GM23338 (cell line): ENCODE data around the gene TOMM70. TPM values are rescaled to one million over a fixed set of nuclear protein-coding genes. Genes with fewer than 3 reads are reported as not detected.

Source experiments
- ATAC-seq: fragments of 200-7000 bp; cut with Tn5 transposase; 3 replicates; pipeline ENCODE4 v1.9.1; 2020
- DNase-seq: peaks from one replicate; pipeline ENCODE4 v3.0.0-alpha.2; 2015; ENCODE audit warnings: low spot score
- H2AFZ ChIP-seq: fragments of 200-600 bp; sonication (generic); 2 replicates; pipeline ENCODE4 v1.8.0; 2016; ENCODE audit warnings: antibody characterized with exemption, mild to moderate bottlenecking, moderate library complexity
- H3F3A ChIP-seq: fragments of 200-600 bp; sonication (generic); replicated peaks from 2 replicates; pipeline ENCODE4 v1.8.0; 2017; ENCODE audit warnings: antibody characterized with exemption, mixed run types, low read depth
- H3K27ac ChIP-seq: fragments of 200-600 bp; sonication (generic); 2 replicates; pipeline ENCODE4 v1.6.1; 2016; ENCODE audit warnings: low read depth
- H3K27me3 ChIP-seq: fragments of 200-600 bp; sonication (generic); 2 replicates; pipeline ENCODE4 v1.8.0; 2016; ENCODE audit warnings: mild to moderate bottlenecking, mixed run types, moderate library complexity; ENCODE audit not compliant: insufficient read depth
- H3K36me3 ChIP-seq: fragments of 200-600 bp; sonication (generic); 2 replicates; pipeline ENCODE4 v1.8.0; 2016; ENCODE audit warnings: mild to moderate bottlenecking; ENCODE audit not compliant: insufficient read depth
- H3K4me1 ChIP-seq: fragments of 200-600 bp; sonication (generic); 2 replicates; pipeline ENCODE4 v1.8.0; 2016; ENCODE audit warnings: mild to moderate bottlenecking, moderate library complexity; ENCODE audit not compliant: insufficient read depth
- H3K4me2 ChIP-seq: fragments of 200-600 bp; sonication (generic); 2 replicates; pipeline ENCODE4 v1.7.1; 2017; ENCODE audit warnings: mixed run types
- H3K4me3 ChIP-seq: fragments of 200-600 bp; sonication (generic); 2 replicates; pipeline ENCODE4 v1.6.1; 2016; ENCODE audit warnings: mixed run types
- H3K79me2 ChIP-seq: fragments of 200-600 bp; sonication (generic); replicated peaks from 2 replicates; pipeline ENCODE4 v1.8.0; 2017; ENCODE audit warnings: mild to moderate bottlenecking; ENCODE audit not compliant: insufficient read depth
- H3K9me2 ChIP-seq: fragments of 200-600 bp; sonication (generic); 2 replicates; pipeline ENCODE4 v1.8.0; 2017; ENCODE audit not compliant: insufficient read depth
- H4K20me1 ChIP-seq: fragments of 200-600 bp; sonication (generic); replicated peaks from 2 replicates; pipeline ENCODE4 v1.8.0; 2017; ENCODE audit warnings: mild to moderate bottlenecking; ENCODE audit not compliant: insufficient read depth
- H3K27ac Mint-ChIP-seq: 2 replicates; pipeline ENCODE4 v1.8.0; 2020; ENCODE audit warnings: inconsistent platforms, mild to moderate bottlenecking, moderate library complexity, mixed read lengths
- H3K27me3 Mint-ChIP-seq: 3 replicates; pipeline ENCODE4 v1.8.0; 2022; ENCODE audit warnings: low read depth, mild to moderate bottlenecking, moderate library complexity, mixed read lengths, inconsistent platforms; ENCODE audit not compliant: insufficient read depth, poor library complexity
- H3K36me3 Mint-ChIP-seq: 3 replicates; pipeline ENCODE4 v1.8.0; 2021; ENCODE audit warnings: low read depth, mild to moderate bottlenecking, inconsistent platforms, moderate library complexity, mixed read lengths
- H3K4me1 Mint-ChIP-seq: 3 replicates; pipeline ENCODE4 v1.8.0; 2020; ENCODE audit warnings: mild to moderate bottlenecking, inconsistent platforms, mixed read lengths
- H3K4me3 Mint-ChIP-seq: 3 replicates; pipeline ENCODE4 v1.8.0; 2021; ENCODE audit warnings: moderate library complexity, mild to moderate bottlenecking, inconsistent platforms, mixed read lengths
- H3K9me3 Mint-ChIP-seq: 3 replicates; pipeline ENCODE4 v1.8.0; 2020; ENCODE audit warnings: moderate library complexity, mild to moderate bottlenecking, inconsistent platforms, mixed read lengths
- CREB1 ChIP-seq: fragments of 250-450 bp; sonication (Bioruptor Pico); IDR thresholded peaks from 2 replicates; pipeline ENCODE4 v1.5.0; 2020; ENCODE audit warnings: low read depth, mild to moderate bottlenecking, moderate library complexity
- EZH2 ChIP-seq: fragments of 200-600 bp; sonication (generic); IDR thresholded peaks from one replicate; pipeline ENCODE4 v1.8.0; 2017; ENCODE audit warnings: antibody characterized with exemption, mild to moderate bottlenecking, low read depth; ENCODE audit not compliant: unreplicated experiment
- EZH2phosphoT487 ChIP-seq: fragments of 200-600 bp; sonication (generic); IDR thresholded peaks from one replicate; pipeline ENCODE4 v1.8.1; 2018; ENCODE audit warnings: antibody characterized with exemption; ENCODE audit not compliant: unreplicated experiment
- JUNB ChIP-seq: IDR thresholded peaks from one replicate; pipeline ENCODE4 v1.6.1; 2016; ENCODE audit warnings: antibody characterized with exemption; ENCODE audit not compliant: unreplicated experiment
- NANOG ChIP-seq: IDR thresholded peaks from 2 replicates; pipeline ENCODE4 v1.6.1; 2016; ENCODE audit warnings: antibody characterized with exemption, borderline replicate concordance
- POLR2AphosphoS5 ChIP-seq: IDR thresholded peaks from 2 replicates; pipeline ENCODE4 v1.6.1; 2016; ENCODE audit warnings: antibody characterized with exemption, low read depth
- STAT1 ChIP-seq: IDR thresholded peaks from one replicate; pipeline ENCODE4 v1.6.1; 2016; ENCODE audit warnings: antibody characterized with exemption; ENCODE audit not compliant: unreplicated experiment
- ZNF114 ChIP-seq: fragments of 250-450 bp; sonication (Bioruptor Pico); IDR thresholded peaks from 2 replicates; pipeline ENCODE4 v1.5.0; 2020; ENCODE audit warnings: mild to moderate bottlenecking, moderate library complexity
- ZNF331 ChIP-seq: fragments of 250-450 bp; sonication (Bioruptor Pico); IDR thresholded peaks from 2 replicates; pipeline ENCODE4 v1.5.0; 2020; ENCODE audit warnings: low read depth, mild to moderate bottlenecking, moderate library complexity
- polyA plus RNA-seq: library from polyadenylated mRNA; unstranded; fragments of >200 nt; fragmentation: Nextera tagmentation; extraction: Ambion mirVana; gene quantifications from 2 replicates; pipeline ENCODE4 v1.2.1, GENCODE V29; 2016
- total RNA-seq: library from RNA; depleted of rRNA; stranded (reverse); fragments of >200 nt; shearing (Covaris generic); gene quantifications from 2 replicates; pipeline ENCODE4 v1.2.3, GENCODE V29; 2014
- TF ChIP-seq, protein P1 (sequence below), 2 experiments: fragments of 200-600 bp in 1 of 2; sonication (generic) in 1 of 2; conservative IDR thresholded peaks; 2 replicates each; pipeline versions ENCODE4 v1.5.1 to v1.6.1; 2016 to 2017; ENCODE audit warnings: antibody characterized with exemption in 2 of 2, low read depth in 2 of 2, mild to moderate bottlenecking in 2 of 2, moderate library complexity in 1 of 2
- TF ChIP-seq, protein P2 (sequence below): IDR thresholded peaks from one replicate; pipeline ENCODE4 v1.6.1; 2018; ENCODE audit warnings: antibody characterized with exemption; ENCODE audit not compliant: unreplicated experiment
- TF ChIP-seq, protein P3 (sequence below): IDR thresholded peaks from 2 replicates; pipeline ENCODE4 v1.6.1; 2016; ENCODE audit warnings: antibody characterized with exemption
- TF ChIP-seq, protein P4 (sequence below): fragments of 250-450 bp; sonication (Bioruptor Pico); IDR thresholded peaks from 2 replicates; pipeline ENCODE4 v1.5.0; 2020; ENCODE audit warnings: mild to moderate bottlenecking, moderate library complexity

The TOMM70 gene
- total and polyA plus RNA-seq, 2 experiments from 2014 or later = 29.5 to 66.8 TPM

DNA sequence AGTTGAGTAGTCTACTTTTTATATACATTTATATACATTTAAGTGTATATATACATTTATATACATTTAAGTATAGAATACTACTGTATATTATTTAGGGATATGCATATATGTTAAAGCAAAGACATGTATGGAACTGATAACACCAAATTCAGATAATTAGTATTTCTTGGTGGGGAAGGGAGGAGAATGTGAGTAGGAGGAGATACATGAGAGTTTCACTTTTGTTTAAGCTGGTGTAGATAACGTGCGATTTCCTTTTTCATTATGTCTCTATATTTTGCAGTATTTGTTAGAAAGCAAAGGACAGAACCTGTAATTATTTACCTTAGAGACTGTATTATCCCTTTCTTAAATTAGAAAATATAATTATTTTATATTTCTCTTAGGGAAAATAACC, 83.0 kb downstream of the TOMM70 start:
- Mint-ChIP-seq H3K36me3 (no peaks in the 10 kb centered on the region), H3K4me3 (no peak overlapping the region), H3K27ac (no peak overlapping the region), H3K4me1 (no peaks in the 10 kb centered on the region), H3K27me3 (peaks cover 1% of the 10 kb centered on the region), H3K9me3 (no peaks in the 10 kb centered on the region)
- no peaks in the 10 kb centered on the region for H4K20me1 ChIP-seq
- H3K36me3 ChIP-seq = no peaks in the 10 kb centered on the region
- ATAC-seq (no peak), DNase-seq (no peak)
- no peaks in the 10 kb centered on the region for H3K27me3 ChIP-seq
- H3K79me2 ChIP-seq = no peaks in the 10 kb centered on the region
- no peaks in the 10 kb centered on the region for H3F3A ChIP-seq
- H3K9me2 ChIP-seq = no peaks in the 10 kb centered on the region
- no peak overlapping the region for H3K27ac ChIP-seq
- TF ChIP-seq, protein P1, sequence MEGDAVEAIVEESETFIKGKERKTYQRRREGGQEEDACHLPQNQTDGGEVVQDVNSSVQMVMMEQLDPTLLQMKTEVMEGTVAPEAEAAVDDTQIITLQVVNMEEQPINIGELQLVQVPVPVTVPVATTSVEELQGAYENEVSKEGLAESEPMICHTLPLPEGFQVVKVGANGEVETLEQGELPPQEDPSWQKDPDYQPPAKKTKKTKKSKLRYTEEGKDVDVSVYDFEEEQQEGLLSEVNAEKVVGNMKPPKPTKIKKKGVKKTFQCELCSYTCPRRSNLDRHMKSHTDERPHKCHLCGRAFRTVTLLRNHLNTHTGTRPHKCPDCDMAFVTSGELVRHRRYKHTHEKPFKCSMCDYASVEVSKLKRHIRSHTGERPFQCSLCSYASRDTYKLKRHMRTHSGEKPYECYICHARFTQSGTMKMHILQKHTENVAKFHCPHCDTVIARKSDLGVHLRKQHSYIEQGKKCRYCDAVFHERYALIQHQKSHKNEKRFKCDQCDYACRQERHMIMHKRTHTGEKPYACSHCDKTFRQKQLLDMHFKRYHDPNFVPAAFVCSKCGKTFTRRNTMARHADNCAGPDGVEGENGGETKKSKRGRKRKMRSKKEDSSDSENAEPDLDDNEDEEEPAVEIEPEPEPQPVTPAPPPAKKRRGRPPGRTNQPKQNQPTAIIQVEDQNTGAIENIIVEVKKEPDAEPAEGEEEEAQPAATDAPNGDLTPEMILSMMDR (conservative IDR thresholded peaks at IDR 0.05; ENCODE audit: low read depth in 2 of 2) = no peak
- TF ChIP-seq NANOG = no peak
- TF ChIP-seq, protein P2, sequence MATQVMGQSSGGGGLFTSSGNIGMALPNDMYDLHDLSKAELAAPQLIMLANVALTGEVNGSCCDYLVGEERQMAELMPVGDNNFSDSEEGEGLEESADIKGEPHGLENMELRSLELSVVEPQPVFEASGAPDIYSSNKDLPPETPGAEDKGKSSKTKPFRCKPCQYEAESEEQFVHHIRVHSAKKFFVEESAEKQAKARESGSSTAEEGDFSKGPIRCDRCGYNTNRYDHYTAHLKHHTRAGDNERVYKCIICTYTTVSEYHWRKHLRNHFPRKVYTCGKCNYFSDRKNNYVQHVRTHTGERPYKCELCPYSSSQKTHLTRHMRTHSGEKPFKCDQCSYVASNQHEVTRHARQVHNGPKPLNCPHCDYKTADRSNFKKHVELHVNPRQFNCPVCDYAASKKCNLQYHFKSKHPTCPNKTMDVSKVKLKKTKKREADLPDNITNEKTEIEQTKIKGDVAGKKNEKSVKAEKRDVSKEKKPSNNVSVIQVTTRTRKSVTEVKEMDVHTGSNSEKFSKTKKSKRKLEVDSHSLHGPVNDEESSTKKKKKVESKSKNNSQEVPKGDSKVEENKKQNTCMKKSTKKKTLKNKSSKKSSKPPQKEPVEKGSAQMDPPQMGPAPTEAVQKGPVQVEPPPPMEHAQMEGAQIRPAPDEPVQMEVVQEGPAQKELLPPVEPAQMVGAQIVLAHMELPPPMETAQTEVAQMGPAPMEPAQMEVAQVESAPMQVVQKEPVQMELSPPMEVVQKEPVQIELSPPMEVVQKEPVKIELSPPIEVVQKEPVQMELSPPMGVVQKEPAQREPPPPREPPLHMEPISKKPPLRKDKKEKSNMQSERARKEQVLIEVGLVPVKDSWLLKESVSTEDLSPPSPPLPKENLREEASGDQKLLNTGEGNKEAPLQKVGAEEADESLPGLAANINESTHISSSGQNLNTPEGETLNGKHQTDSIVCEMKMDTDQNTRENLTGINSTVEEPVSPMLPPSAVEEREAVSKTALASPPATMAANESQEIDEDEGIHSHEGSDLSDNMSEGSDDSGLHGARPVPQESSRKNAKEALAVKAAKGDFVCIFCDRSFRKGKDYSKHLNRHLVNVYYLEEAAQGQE = no peak
- no peak for TF ChIP-seq STAT1
- no peak for TF ChIP-seq EZH2
- no peak for TF ChIP-seq POLR2AphosphoS5
- TF ChIP-seq, protein P3, sequence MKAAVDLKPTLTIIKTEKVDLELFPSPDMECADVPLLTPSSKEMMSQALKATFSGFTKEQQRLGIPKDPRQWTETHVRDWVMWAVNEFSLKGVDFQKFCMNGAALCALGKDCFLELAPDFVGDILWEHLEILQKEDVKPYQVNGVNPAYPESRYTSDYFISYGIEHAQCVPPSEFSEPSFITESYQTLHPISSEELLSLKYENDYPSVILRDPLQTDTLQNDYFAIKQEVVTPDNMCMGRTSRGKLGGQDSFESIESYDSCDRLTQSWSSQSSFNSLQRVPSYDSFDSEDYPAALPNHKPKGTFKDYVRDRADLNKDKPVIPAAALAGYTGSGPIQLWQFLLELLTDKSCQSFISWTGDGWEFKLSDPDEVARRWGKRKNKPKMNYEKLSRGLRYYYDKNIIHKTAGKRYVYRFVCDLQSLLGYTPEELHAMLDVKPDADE = no peak
- TF ChIP-seq EZH2phosphoT487 = no peak
- no peak for TF ChIP-seq JUNB
- TF ChIP-seq ZNF114 (CRISPR knock-in tag) = no peak
- no peak for TF ChIP-seq CREB1 (CRISPR knock-in tag)
- TF ChIP-seq ZNF331 (CRISPR knock-in tag) = no peak
- TF ChIP-seq, protein P4, sequence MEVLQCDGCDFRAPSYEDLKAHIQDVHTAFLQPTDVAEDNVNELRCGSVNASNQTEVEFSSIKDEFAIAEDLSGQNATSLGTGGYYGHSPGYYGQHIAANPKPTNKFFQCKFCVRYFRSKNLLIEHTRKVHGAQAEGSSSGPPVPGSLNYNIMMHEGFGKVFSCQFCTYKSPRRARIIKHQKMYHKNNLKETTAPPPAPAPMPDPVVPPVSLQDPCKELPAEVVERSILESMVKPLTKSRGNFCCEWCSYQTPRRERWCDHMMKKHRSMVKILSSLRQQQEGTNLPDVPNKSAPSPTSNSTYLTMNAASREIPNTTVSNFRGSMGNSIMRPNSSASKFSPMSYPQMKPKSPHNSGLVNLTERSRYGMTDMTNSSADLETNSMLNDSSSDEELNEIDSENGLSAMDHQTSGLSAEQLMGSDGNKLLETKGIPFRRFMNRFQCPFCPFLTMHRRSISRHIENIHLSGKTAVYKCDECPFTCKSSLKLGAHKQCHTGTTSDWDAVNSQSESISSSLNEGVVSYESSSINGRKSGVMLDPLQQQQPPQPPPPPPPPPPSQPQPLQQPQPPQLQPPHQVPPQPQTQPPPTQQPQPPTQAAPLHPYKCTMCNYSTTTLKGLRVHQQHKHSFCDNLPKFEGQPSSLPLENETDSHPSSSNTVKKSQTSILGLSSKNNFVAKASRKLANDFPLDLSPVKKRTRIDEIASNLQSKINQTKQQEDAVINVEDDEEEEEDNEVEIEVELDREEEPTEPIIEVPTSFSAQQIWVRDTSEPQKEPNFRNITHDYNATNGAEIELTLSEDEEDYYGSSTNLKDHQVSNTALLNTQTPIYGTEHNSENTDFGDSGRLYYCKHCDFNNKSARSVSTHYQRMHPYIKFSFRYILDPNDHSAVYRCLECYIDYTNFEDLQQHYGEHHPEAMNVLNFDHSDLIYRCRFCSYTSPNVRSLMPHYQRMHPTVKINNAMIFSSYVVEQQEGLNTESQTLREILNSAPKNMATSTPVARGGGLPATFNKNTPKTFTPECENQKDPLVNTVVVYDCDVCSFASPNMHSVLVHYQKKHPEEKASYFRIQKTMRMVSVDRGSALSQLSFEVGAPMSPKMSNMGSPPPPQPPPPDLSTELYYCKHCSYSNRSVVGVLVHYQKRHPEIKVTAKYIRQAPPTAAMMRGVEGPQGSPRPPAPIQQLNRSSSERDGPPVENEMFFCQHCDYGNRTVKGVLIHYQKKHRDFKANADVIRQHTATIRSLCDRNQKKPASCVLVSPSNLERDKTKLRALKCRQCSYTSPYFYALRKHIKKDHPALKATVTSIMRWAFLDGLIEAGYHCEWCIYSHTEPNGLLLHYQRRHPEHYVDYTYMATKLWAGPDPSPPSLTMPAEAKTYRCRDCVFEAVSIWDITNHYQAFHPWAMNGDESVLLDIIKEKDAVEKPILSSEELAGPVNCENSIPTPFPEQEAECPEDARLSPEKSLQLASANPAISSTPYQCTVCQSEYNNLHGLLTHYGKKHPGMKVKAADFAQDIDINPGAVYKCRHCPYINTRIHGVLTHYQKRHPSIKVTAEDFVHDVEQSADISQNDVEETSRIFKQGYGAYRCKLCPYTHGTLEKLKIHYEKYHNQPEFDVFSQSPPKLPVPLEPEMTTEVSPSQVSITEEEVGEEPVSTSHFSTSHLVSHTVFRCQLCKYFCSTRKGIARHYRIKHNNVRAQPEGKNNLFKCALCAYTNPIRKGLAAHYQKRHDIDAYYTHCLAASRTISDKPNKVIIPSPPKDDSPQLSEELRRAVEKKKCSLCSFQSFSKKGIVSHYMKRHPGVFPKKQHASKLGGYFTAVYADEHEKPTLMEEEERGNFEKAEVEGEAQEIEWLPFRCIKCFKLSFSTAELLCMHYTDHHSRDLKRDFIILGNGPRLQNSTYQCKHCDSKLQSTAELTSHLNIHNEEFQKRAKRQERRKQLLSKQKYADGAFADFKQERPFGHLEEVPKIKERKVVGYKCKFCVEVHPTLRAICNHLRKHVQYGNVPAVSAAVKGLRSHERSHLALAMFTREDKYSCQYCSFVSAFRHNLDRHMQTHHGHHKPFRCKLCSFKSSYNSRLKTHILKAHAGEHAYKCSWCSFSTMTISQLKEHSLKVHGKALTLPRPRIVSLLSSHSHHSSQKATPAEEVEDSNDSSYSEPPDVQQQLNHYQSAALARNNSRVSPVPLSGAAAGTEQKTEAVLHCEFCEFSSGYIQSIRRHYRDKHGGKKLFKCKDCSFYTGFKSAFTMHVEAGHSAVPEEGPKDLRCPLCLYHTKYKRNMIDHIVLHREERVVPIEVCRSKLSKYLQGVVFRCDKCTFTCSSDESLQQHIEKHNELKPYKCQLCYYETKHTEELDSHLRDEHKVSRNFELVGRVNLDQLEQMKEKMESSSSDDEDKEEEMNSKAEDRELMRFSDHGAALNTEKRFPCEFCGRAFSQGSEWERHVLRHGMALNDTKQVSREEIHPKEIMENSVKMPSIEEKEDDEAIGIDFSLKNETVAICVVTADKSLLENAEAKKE (CRISPR knock-in tag) = no peak
- H3K4me3 ChIP-seq = no peak overlapping the region
- H2AFZ ChIP-seq = no peak overlapping the region
- H3K4me2 ChIP-seq = no peak overlapping the region
- H3K4me1 ChIP-seq = no peaks in the 10 kb centered on the region
